D341Med (cell line): ENCODE measurements around the gene FRMD4A.
"Not testable (repeated sequence)": the region's sequence is repeated elsewhere in the genome, so short reads cannot be mapped to it uniquely, and the experiment has no call there.

Experiments
- DNase-seq: peaks from one replicate; pipeline ENCODE4 v3.0.0; 2012; ENCODE audit warnings: low spot score

The FRMD4A gene

GRCh38 chr10:13877154-13877909, 453.4 kb downstream of the FRMD4A start:
- no peak for DNase-seq

- no peak for DNase-seq
Observed at GRCh38 chr10:13873196-13873595, 457.5 kb downstream of the FRMD4A start.

GRCh38 chr10:13872411-13872810, 458.3 kb downstream of the FRMD4A start:
- no peak for DNase-seq

- DNase-seq = no peak
Observed at GRCh38 chr10:13871776-13872175, 458.9 kb downstream of the FRMD4A start.

- DNase-seq = no peak
Observed at GRCh38 chr10:13871011-13871410, 459.7 kb downstream of the FRMD4A start.

GRCh38 chr10:13869295-13869664, 461.4 kb downstream of the FRMD4A start:
- no peak for DNase-seq

GRCh38 chr10:13868528-13869294, 462.0 kb downstream of the FRMD4A start:
- DNase-seq = no peak

GRCh38 chr10:13867822-13868221, 462.9 kb downstream of the FRMD4A start:
- no peak for DNase-seq

GRCh38 chr10:13865758-13866491, 464.8 kb downstream of the FRMD4A start:
- no peak for DNase-seq

- not testable (repeated sequence) for DNase-seq
Observed at GRCh38 chr10:13865220-13865619, 465.5 kb downstream of the FRMD4A start.

GRCh38 chr10:13862546-13863233, 468.0 kb downstream of the FRMD4A start:
- DNase-seq = no peak

GRCh38 chr10:13860886-13861285, 469.8 kb downstream of the FRMD4A start:
- DNase-seq = no peak

- no peak for DNase-seq
Observed at GRCh38 chr10:13859979-13860654, 470.6 kb downstream of the FRMD4A start.

- DNase-seq = no peak
Observed at GRCh38 chr10:13858709-13859108, 472.0 kb downstream of the FRMD4A start.

- DNase-seq = no peak
Observed at GRCh38 chr10:13857451-13857850, 473.3 kb downstream of the FRMD4A start.

GRCh38 chr10:13853854-13854253, 476.9 kb downstream of the FRMD4A start:
- no peak for DNase-seq

GRCh38 chr10:13852872-13853271, 477.9 kb downstream of the FRMD4A start:
- DNase-seq = no peak

- no peak for DNase-seq
Observed at GRCh38 chr10:13851906-13852305, 478.8 kb downstream of the FRMD4A start.

GRCh38 chr10:13848520-13849445, 481.9 kb downstream of the FRMD4A start:
- DNase-seq = no peak

GRCh38 chr10:13847201-13847631, 483.5 kb downstream of the FRMD4A start:
- no peak for DNase-seq
